ENCODE data around the gene CCDC172.
A peak's percentile ranks its signal among the peaks of the same experiment; 100 is the strongest.

The CCDC172 gene, protein sequence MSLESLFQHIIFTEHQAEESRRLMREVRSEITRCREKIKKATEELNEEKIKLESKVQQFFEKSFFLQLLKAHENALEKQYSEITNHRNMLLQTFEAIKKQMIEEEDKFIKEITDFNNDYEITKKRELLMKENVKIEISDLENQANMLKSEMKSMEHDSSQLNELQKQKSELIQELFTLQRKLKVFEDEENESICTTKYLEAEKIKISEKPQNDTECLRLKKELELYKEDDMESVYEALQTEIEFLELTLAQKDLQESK

DNA sequence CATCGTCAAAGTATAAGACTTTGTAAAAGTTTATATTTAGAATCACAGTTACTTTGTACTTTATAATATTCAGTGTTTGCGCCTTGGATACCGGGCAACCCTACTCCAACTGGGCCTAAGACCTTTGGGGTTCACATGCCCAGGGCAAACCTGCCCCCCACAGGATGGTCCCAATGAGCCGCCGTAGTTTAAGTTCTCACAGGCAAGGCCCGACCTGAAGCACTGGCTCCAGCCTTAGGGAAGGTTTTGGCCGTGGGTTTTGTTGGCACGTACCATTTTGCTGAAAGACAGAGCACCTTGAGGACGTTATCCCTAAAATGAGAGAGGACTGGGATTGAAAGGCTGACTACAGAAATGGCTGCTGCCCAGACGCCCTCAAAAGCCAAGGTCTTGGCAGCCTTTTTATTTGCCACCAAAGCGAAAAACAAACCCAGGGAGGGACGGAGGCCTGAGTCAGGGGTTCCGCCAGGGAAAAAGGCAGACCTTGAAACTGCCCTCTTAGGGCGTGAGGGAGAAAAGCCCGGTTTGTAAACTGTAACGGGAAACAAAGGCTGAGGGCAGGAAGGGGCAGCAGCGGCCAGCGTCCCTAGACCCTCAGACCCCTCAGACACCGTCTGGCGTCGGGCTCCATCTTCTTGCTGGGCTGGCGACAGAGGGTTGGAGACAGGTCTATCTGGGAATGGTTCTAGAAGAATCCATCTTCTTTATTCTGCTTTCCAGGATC lies at the start of gene CCDC172:
CCDC172 (plus strand) TSS at position 222 of the 724 bp plus-strand sequence. CDS start 564 bp downstream, outside the sequence.
- no peak for DNase-seq

DNA sequence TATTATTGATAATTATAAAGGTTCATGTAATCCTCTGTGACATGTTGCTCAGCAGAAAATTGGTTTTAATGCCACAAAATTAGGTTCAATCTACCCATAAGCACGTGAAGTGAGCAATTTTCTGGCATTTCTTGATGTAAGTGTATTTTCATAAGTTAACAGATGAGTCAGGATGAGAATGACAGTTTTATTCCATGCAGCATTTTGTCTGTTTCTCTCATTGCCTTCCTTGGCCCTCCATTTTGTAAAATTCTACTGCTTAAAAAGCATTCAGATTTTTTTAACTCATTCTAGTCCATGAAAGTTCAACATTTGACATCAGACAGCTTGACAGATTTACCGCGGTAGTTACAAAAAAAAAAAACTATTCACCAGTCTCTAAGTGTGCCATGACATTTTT lies 47.3 kb upstream of the CCDC172 start:
- DNase-seq, result no peak

DNA sequence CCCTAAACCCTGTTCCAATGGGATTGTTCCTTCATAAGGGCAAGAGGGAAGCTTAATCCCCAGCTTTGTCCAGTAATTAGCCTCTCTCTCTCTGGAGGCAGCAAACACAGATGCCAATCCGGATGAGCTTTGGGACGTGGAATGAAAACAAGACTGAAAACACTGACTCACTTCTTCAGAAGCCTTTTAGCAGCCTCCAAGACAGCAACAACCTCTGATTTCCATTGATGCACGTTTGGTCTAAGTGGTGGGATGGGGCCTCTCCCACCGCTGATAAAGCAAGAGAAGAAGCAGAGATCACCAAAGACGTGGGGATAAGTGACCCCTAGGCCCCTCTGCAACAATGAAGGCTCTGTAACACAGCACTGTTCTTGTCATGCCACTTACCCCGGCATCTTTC lies 45.4 kb upstream of the CCDC172 start:
- peak; percentile 92 for DNase-seq

DNA sequence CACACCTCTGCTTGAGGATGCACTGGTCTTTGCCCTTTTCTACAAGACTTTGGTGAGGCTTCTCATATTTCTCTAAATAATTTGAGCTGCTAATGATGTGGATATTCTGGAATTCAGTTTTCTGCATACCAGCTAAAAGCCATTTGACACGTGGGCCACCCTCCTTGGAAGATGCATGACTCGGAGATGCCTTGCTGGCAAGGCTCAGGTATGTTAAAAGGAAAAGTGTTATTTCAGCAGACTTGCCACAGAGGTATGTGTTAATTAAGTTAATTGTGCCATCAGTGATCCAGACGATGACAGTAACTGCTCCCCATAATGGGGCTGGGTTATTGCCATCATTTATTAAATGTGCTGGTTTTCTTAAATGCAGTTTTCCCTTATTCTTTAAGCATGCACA lies 42.5 kb upstream of the CCDC172 start:
- no peak for DNase-seq

DNA sequence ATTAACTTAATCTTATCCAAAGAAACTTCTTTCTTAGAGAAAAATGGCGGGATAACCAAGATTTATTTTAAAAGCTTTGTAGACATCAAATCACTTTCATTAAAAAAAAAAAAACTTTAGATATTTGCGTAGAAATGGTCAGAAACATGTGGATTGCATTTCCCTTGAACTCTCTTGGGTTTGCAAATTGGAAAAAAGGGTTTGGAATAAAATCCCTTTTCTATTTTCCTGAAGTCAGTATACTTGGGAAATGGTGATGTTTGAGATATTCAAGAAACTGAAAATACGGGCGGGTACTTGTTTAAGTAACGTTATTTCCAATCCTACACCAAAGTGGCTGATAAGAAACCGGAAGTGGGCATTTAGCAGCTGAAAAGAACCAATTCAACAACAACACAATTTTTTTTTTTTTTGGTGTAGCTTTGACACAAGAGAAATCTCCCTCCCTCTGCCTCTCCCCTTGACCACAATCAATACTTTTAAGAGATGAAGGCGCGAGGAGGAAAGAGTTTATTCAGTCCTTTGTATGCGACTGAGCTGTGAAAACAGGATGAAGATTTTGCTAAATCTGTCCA lies 37.5 kb upstream of the CCDC172 start:
- no peak for DNase-seq

DNA sequence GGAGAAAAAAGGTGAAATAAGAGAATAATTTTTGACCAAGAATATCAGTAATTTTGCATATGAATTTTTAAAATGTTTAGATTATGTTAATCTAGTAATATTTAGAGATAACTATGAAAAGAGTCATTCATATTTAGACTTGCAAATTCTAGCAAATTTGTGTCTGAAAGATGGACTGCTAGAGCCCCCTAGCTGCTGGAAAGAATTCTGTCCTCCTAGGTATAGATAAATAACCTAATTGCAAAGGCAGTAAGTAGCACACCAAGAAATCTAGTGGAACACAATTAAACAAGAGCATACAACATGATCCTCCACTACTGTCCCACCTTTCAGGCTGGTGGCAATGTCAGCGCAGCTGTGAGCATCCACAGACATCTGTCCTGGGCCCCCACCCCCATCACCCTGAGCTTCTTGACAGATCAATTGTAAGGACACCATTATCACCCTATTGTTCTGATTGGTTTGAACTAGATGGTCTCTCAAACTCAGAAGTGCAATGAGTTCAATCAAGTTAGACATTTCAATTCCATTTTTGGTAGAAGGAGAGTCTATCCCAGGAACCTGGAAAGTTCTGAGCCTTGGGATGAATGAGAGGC lies 36.2 kb upstream of the CCDC172 start:
- peak; percentile 61 for DNase-seq

DNA sequence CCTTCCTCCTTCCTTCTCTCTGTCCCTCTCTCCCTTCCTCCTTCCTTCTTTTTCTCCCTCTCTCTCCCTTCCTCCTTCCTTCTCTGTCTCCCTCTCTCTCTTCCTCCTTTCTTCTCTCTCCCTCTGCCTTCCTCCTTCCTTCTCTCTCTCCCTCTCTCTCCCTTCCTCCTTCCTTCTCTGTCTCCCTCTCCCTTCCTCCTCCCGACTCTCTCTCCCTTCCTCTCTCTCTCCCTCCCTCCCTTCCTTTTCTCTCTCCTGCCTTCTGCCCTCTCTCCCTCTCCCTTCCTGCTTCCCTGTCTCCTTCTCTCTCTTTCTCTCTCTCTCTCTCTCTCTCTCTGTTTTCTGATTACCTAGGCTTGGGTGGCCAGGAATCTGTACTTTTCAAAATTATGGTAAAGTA lies 34.6 kb upstream of the CCDC172 start:
- DNase-seq, result no peak

DNA sequence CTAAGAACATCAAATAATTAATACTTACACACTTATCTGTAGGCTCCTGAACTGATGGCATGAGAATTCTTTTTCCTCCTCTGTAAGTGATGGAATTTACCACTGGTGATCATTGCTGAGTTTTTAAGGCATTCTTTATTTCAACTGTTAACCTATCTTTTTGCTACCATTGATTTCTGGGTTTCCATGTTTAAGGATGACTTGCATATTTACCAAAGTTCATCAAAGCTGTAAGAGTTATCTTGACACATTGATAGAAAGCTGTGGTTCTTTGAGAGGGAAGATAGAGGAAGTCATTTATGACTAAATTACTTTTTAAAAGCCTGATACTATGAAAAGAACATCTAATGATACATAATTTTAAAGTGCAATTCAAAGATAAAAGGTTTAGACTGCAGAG lies 31.8 kb upstream of the CCDC172 start:
- DNase-seq, result no peak

DNA sequence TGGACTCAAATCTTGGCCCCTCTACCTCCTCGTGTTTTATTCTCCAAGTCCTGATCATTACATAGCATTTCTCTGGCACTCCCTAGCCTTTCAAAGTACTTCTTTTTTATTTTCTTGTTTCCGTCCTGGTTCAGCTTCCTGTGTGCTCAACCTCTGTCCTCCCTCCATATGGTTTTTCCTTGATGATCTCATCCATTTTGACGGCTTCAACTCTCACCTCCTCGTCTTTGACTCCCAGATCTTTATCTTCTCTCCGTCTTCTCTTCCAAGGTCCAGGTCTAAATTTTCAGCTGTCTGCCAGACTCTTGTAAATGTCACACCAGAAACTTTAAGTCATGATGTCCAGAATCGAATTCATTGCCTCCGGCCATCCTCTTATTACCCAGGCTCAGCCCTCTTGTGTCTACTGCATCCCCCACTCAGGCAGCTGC lies 27.9 kb upstream of the CCDC172 start:
- no peak for DNase-seq

DNA sequence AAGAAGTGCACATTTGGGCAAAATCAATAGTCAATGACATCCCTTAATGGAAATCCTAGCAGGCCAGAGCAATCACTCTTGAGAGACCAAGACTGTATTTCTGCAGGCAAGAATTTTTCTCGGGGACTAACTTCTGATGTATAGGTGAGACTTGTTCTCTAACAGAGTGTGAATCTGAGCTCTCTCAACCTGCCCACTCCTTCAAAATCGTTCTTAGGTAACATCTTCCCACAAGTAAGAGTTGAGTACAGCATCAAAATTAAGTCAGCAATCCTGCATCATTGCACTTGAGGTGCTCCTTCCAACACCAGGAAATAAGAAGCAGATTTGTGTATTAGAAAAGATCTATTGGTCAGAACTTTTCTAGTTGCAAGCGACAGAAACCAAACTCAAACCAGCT lies 25.7 kb upstream of the CCDC172 start:
- DNase-seq, result no peak

DNA sequence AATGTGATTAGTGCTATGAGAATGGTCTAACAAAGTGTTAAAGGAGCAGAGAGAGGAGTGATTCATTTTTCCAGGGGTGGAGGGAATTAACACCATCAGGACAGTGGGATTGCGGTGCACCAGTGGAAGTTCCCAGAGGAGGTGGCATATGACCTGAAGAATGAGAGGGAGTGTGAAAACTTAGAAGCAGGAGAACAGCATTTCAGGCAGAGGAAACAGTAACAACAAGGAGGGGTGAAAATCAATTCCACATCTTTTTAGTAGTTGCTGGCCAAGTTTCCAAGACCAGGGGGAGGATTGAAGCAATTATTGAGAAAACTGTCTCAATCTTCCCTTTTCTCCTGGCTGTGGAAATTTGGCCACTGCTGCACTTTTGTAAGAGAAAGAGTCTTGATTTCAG lies 23.7 kb upstream of the CCDC172 start:
- no peak for DNase-seq

DNA sequence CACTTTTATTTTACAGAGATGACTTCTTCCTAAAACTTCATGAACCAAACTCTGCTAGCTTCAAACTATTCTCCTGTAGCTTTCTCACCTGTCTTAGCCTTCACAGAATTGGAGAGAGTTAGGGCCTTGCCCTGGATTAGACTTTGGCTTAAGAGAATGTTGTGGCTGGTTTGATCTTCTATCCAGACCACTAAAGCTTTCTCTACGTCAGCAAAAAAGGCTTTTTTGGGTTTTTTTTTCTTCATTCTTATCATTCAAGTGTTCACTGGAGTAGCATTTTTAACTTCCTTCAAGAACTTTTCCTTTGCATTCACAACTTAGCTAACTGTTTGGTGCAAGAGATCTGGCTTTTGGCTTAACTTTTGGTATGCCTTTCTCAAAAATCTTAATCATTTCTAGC lies 19.3 kb upstream of the CCDC172 start:
- DNase-seq, result no peak

DNA sequence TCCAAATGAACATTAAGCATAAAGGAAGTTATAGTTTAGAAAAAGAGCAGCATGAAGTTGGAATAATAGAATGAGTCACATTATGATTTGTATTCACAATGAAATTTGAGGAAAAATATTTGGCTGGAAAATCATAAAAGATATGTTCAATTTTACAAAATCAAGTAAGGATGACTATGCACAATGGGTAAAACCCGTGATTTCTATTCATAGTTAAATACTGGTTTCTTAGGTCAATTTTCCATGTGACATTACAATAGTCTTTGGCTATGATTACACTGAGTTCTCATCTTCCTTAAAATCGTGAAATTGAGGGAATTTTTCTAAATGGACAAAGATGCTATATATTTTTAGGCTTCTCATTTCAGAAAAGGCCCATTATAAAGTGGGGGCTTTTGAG lies 17.4 kb upstream of the CCDC172 start:
- no peak for DNase-seq

DNA sequence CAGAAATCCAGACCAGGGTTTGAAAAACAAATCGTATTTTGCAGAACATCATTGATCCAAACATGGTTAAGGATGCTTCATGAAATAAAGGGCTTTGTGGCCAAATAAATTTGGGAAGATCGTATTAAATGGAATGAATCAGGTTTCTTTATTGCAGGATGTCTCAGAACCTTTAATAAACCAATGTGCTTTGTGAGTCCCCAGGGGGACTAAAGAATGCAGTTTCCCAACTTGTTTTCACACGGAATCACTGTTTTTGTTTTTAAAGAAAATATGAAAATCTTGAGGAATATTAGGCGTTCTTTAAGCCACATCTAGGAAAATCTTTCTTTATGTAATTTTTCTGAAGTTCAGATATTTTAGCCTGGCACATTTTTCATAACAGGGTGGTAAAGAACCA lies 16.8 kb upstream of the CCDC172 start:
- no peak for DNase-seq

DNA sequence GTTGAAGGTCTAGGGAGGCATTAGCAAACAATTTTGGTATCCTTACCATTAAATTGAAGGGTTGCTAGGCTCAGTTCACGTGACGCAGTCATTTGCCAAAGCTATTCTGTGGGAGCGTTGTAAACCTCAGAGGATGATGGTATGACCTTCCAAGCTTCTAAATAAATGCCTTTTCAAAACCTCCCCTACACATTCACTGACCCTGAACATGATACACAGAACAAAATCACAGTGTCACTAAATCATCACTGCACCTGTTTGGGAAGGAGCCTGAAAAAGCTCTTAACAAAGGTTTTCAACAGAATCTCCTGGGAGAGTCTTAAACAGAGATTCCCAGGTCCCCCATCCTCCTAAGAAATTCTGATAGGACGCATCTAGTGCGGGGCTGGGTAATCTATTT lies 13.2 kb upstream of the CCDC172 start:
- DNase-seq, result no peak

DNA sequence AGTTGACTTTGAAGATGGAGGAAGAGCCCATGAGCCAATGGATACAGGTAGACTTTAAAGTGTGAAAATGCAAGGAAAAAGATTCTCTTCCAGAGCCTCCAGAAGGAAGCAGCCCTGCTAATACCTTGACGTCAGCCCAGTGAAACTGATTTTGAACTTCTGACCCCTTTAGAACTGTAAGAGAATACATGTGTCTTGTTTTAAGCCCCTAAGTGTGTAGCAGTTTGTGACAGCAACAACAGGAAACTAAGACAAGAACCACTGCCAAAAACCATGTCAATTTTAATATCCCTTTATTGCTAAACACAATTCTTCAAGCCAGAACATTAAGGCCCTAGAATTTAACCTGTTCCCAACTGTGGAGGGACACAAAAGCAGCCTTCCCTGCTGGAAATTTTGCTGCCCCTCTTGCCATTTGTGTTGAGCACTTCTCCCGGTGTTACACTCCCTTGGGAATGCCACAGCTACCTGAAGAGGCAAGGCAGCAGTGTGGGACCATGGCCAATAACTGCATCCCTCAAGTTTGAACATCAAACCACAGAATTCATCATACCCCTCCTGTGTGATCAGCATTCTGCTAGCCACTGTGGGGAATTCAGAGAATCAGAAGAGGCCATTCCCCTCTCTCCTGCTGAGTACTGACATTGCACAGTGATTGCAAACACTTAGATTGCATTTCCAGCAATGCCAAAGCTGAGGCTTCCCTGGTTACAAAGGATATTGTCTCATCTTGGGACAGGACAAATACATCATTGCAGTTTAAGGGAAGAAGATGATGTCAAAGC lies 12.3 kb upstream of the CCDC172 start:
- no peak for DNase-seq

DNA sequence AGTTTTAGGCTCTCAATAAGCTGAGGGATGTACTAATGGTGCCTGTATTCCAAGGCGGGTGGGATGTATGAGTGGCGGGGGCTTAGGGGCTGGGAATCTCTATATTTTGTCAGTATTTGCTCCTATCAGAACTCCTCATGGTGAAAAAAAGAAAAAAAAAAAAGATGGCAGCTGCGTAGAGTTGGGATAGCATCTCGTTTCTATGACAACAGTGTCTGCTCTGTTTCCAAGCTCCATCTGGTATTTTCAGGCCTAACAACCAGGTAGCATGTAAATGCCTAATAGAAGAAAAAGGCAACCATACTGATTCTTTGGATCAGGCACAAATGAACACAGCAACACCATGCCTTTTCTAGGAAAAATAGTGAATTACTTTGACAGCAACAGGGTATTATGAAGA lies 11.7 kb upstream of the CCDC172 start:
- no peak for DNase-seq

DNA sequence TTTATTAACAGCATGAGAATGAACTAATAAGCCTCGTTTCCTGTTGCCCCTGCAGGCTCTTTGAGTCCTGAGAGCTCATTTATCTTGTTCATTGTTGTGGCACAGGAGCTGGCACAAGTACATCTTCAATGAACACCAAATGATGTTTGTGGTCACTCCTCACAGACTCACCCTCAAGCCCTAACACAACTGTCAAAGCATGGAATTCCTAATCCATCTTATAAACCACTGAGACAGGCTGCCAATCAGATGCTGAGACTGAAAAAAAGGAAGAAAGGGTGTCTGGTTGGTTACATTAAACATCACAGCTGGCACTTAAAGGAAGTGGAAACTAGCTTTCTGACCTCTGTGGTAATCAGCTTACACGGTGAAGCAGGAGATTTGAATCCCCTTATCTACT lies 7.7 kb upstream of the CCDC172 start:
- peak; percentile 85 for DNase-seq

DNA sequence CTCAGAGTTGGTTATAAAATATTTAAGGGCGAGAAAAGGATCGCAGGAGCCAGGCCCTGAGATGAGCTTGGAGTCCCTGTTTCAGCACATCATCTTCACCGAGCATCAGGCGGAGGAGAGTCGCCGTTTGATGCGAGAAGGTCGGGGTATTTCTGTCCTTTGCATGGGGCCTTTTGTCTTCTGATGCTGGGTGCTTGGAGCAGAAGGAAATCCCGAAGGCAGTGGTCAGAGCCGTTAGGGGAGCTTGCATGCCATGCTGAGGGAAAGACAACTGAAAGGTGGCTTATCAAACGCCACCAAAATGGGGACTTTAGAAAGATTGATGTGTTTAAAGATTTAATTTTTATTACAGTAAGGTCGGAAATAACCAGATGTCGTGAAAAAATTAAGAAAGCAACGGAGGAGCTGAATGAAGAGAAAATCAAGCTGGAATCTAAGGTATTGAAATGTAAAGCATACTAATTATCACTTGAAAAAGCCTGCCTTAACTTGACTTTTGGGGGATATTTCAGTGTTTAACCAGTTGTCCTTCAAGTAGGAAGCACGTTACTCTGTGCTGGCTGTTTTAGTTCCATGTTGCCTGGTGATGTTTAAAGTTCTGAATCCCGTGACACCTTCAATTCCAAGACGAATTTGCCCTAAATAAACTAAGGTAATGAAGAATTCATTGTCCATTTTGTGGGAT lies 845 bp downstream of the CCDC172 start:
- DNase-seq, result no peak

DNA sequence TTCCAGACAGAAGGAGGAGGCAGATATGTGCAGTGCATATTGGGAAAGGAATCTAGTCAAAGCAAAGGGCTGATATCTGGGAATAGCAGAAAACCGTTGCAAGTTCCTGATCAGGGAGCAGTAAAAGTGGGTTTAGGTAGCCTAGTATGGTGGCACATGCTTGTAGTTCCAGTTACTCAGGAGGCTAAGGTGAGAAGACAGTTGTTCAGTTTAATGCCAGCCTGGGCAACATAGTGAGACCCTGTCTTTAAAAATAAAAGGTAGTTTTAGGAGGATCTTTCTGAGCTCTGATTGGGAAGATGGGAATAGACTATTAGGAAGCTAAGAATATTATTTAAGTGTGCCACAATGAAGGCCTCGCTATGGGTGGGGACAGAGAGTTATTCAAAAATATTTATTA lies 1.7 kb downstream of the CCDC172 start:
- DNase-seq, result no peak

DNA sequence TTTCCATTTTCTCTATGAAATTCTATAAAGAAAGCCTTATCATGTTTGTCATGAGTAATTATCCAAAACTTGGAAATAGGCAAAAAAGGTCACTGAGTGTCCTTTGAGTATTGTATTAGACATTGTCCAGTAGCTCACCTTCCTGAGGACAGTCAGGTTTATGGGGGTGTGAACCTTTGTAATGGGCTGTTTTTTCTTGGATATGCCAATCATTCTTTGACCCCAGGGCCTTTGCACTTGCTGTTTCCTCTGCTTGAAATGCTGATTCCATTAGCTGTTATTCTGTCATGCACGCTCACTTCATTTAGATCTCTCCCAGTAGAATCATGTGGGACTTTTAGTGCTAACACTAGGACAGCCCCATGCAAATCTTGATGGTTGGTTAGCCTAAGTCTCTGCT lies 4.9 kb downstream of the CCDC172 start:
- no peak for DNase-seq

DNA sequence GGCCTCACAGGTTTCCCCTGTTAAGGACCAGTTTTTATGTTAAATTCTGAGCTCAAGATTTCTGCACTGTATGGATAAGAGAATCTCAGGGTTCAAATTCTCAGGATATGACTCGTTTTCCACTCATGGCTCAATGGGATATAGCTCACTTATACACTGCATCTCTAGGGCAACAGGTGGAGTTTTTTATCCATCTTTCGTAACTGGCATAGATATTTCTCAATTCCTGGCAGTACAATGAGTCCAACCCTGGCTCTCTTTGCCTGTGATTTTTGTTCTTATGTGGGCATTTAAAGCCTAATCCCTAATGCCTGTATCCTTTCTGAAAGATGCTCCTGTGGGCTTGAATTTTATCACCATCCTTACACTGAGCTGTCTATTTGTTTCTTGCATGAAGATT lies 7.6 kb downstream of the CCDC172 start:
- DNase-seq, result no peak

DNA sequence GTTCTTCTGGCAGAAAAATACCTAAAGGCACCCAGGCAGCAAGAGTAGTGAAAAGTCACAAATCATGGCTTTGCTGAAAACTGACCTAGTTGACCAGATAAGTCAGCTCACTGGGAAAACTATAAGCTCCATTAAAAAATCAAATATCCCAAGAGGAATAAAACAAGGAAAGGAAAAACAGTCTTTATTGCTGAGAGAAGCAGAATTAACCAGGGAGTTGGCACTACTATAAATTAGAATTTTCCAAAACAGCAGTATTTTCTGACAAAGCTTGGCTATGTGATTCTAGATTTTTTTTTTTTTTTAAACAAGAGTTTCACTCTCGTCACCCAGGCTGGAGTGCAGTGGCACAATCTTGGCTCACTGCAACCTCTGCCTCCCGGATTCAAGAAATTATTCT lies 12.6 kb downstream of the CCDC172 start:
- no peak for DNase-seq

Data from NCI-H82 (cell line).